GM12865 (cell line): ENCODE results near the gene CLIP2.
"Not testable (repeated sequence)": the region's sequence is repeated elsewhere in the genome, so short reads cannot be mapped to it uniquely, and the experiment has no call there.

Source experiments
- DNase-seq: peaks from one replicate; pipeline ENCODE4 v3.0.0; 2010; ENCODE audit warnings: low read depth
- H3K4me3 ChIP-seq: 2 replicates; pipeline ENCODE4 v1.5.1; 2011; ENCODE audit warnings: mild to moderate bottlenecking, low read depth, low read length, control low read depth
- TF ChIP-seq, protein P1 (sequence below): IDR thresholded peaks from 2 replicates; pipeline ENCODE4 v1.5.1; 2011; ENCODE audit warnings: low read length, control low read depth, low read depth, inconsistent platforms; ENCODE audit not compliant: insufficient read depth; ENCODE audit errors: missing control alignments

The CLIP2 gene

GRCh38 chr7:74430961-74431466 lies 141.8 kb downstream of the CLIP2 start:
- DNase-seq, result no peak
- no peak overlapping the region for H3K4me3 ChIP-seq
- TF ChIP-seq, protein P1, sequence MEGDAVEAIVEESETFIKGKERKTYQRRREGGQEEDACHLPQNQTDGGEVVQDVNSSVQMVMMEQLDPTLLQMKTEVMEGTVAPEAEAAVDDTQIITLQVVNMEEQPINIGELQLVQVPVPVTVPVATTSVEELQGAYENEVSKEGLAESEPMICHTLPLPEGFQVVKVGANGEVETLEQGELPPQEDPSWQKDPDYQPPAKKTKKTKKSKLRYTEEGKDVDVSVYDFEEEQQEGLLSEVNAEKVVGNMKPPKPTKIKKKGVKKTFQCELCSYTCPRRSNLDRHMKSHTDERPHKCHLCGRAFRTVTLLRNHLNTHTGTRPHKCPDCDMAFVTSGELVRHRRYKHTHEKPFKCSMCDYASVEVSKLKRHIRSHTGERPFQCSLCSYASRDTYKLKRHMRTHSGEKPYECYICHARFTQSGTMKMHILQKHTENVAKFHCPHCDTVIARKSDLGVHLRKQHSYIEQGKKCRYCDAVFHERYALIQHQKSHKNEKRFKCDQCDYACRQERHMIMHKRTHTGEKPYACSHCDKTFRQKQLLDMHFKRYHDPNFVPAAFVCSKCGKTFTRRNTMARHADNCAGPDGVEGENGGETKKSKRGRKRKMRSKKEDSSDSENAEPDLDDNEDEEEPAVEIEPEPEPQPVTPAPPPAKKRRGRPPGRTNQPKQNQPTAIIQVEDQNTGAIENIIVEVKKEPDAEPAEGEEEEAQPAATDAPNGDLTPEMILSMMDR, result no peak

DNA sequence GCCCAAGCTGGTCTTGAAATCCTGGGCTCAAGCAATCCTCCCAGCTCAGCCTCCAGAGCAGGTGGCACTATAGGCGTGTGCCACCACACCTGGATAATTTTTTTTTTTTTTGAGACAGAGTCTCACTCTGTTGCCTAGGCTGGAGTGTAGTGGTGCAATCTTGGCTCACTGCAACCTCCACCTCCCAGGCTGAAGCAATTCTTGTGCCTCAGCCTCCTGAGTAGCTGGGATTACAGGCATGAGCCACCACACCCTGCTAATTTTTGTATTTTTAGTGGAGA lies 148.0 kb downstream of the CLIP2 start:
- not testable (repeated sequence) for H3K4me3 ChIP-seq, DNase-seq

DNA sequence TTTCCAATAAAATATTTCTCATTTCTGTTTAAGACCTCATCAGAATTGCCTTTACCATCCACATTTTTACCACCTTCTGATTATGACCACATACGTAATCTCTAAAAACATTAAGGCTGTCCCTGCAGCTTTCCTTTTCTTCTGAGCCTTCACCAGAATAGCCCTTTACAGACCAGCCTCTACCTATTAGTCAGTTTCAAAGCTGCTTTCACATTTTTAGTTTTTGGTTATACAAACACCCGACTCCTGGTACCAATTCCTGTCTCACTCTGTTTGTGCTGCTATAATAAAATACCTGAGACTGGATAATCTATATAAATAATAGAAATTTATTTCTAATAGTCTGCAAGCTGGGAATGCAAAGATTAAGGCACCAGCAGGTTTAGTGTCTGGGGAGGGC lies 149.1 kb downstream of the CLIP2 start:
- no peak overlapping the region for H3K4me3 ChIP-seq
- DNase-seq, result no peak
- TF ChIP-seq, protein P1, result no peak

- TF ChIP-seq, protein P1, result no peak
- H3K4me3 ChIP-seq, result no peak overlapping the region
- DNase-seq, result no peak
Observed at GRCh38 chr7:74439541-74439940, 150.3 kb downstream of the CLIP2 start.

DNA sequence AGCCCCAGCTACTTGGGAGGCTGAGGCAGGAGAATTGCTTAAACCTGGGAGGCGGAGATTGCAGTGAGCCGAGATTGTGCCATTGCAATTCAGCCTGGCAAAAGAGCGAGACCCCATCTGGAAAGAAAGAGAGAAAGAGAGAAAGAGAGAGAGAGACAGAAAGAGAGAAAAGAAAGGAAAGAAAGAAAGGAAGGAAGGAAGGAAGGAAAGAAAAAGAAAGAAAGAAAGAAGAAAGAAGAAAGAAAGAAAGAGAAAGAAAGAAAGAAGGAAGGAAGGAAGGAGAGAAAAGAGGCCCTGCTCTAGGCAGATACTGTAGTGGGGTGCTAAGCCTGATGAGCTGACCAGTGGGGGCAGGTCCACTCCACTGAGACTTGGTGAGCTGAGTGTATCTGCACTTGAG lies 150.9 kb downstream of the CLIP2 start:
- H3K4me3 ChIP-seq, DNase-seq: not testable (repeated sequence)

GRCh38 chr7:74441801-74442200 lies 152.6 kb downstream of the CLIP2 start:
- TF ChIP-seq, protein P1, result no peak
- DNase-seq, result no peak
- H3K4me3 ChIP-seq, result no peak overlapping the region

- TF ChIP-seq, protein P1, result no peak
- no peak for DNase-seq
- H3K4me3 ChIP-seq, result no peak overlapping the region
Observed at GRCh38 chr7:74443543-74444247, 154.5 kb downstream of the CLIP2 start.

DNA sequence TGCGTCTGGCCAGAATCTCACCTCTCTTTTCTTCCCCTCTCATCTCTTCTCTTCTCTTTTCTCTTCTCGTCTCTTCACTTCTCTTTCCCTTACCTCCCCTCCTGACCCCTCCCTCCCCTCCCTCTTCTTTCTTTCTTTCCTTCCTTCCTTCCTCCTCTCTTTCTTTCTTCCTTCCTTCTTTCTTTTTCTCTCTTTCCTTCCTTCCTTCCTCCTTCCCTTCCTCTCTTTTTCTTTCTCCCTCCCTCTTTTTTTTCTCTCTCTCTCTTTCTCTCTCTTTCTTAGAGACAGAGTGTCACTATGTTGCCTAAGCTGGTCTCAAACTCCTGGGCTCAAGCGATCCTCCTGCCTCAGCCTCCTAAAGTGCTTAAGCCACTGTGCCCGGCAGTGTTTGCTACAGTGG lies 159.9 kb downstream of the CLIP2 start:
- TF ChIP-seq, protein P1, result no peak
- no peak overlapping the region for H3K4me3 ChIP-seq
- DNase-seq, result no peak
